Measurements from ENCODE around the gene WNT8B. TPM values are rescaled to one million over a fixed set of nuclear protein-coding genes. Genes with fewer than 3 reads are reported as not detected.
A peak's percentile ranks its signal among the peaks of the same experiment; 100 is the strongest.

WNT8B gene
- total and polyA plus RNA-seq, 2 of the 13 experiments (the other 11 are each of a cell fraction or from before 2014, with no cell fraction given), result 0.07 to 0.20 TPM

GRCh38 chr10:100481462-100482081 lies 18.8 kb downstream of the WNT8B start (continued):
- TF ChIP-seq, protein P1, sequence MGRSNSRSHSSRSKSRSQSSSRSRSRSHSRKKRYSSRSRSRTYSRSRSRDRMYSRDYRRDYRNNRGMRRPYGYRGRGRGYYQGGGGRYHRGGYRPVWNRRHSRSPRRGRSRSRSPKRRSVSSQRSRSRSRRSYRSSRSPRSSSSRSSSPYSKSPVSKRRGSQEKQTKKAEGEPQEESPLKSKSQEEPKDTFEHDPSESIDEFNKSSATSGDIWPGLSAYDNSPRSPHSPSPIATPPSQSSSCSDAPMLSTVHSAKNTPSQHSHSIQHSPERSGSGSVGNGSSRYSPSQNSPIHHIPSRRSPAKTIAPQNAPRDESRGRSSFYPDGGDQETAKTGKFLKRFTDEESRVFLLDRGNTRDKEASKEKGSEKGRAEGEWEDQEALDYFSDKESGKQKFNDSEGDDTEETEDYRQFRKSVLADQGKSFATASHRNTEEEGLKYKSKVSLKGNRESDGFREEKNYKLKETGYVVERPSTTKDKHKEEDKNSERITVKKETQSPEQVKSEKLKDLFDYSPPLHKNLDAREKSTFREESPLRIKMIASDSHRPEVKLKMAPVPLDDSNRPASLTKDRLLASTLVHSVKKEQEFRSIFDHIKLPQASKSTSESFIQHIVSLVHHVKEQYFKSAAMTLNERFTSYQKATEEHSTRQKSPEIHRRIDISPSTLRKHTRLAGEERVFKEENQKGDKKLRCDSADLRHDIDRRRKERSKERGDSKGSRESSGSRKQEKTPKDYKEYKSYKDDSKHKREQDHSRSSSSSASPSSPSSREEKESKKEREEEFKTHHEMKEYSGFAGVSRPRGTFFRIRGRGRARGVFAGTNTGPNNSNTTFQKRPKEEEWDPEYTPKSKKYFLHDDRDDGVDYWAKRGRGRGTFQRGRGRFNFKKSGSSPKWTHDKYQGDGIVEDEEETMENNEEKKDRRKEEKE (IDR thresholded peaks at IDR 0.05), result no peak
- TF ChIP-seq FOXC1 (CRISPR knock-in tag; IDR thresholded peaks at IDR 0.05; ENCODE audit: borderline replicate concordance), result 0 out of 2 replicates have a peak, but pooled peaks have one; percentile 48
- TF ChIP-seq ATF1 (CRISPR knock-in tag; IDR thresholded peaks at IDR 0.05), result peak; percentile 95
- TF ChIP-seq MIER3 (CRISPR knock-in tag; IDR thresholded peaks at IDR 0.05; ENCODE audit: borderline replicate concordance), result no peak
- no peak for TF ChIP-seq POLR2AphosphoS2 (IDR thresholded peaks at IDR 0.05; ENCODE audit: low read depth, low read length)
- no peak for TF ChIP-seq TAF15 (IDR thresholded peaks at IDR 0.05; ENCODE audit: low read depth, low read length, poor library complexity, severe bottlenecking)
- peak; percentile 33 for TF ChIP-seq ZNF781 (CRISPR knock-in tag; IDR thresholded peaks at IDR 0.05; ENCODE audit: borderline replicate concordance, not compliant biosample characterization)
- TF ChIP-seq, protein P2, sequence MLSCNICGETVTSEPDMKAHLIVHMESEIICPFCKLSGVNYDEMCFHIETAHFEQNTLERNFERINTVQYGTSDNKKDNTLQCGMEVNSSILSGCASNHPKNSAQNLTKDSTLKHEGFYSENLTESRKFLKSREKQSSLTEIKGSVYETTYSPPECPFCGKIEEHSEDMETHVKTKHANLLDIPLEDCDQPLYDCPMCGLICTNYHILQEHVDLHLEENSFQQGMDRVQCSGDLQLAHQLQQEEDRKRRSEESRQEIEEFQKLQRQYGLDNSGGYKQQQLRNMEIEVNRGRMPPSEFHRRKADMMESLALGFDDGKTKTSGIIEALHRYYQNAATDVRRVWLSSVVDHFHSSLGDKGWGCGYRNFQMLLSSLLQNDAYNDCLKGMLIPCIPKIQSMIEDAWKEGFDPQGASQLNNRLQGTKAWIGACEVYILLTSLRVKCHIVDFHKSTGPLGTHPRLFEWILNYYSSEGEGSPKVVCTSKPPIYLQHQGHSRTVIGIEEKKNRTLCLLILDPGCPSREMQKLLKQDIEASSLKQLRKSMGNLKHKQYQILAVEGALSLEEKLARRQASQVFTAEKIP (CRISPR knock-in tag; IDR thresholded peaks at IDR 0.05; ENCODE audit: borderline replicate concordance), result no peak
- 0 out of 2 replicates have a peak, but pooled peaks have one; percentile 26 for TF ChIP-seq SAP130 (CRISPR knock-in tag; IDR thresholded peaks at IDR 0.05; ENCODE audit: low read depth)
- no peak for TF ChIP-seq ZNF3 (CRISPR knock-in tag; IDR thresholded peaks at IDR 0.05)
- TF ChIP-seq NFATC3 (CRISPR knock-in tag; IDR thresholded peaks at IDR 0.05), result no peak
- peak; percentile 51 for TF ChIP-seq SRSF1 (optimal IDR thresholded peaks at IDR 0.05; ENCODE audit: low read depth, low read length)
- TF ChIP-seq, protein P3, sequence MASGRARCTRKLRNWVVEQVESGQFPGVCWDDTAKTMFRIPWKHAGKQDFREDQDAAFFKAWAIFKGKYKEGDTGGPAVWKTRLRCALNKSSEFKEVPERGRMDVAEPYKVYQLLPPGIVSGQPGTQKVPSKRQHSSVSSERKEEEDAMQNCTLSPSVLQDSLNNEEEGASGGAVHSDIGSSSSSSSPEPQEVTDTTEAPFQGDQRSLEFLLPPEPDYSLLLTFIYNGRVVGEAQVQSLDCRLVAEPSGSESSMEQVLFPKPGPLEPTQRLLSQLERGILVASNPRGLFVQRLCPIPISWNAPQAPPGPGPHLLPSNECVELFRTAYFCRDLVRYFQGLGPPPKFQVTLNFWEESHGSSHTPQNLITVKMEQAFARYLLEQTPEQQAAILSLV (CRISPR knock-in tag; IDR thresholded peaks at IDR 0.05; ENCODE audit: borderline replicate concordance), result no peak
- TF ChIP-seq ZNF564 (CRISPR knock-in tag; IDR thresholded peaks at IDR 0.05), result no peak
- no peak for TF ChIP-seq GABPA (IDR thresholded peaks at IDR 0.05; ENCODE audit: low read depth, low read length)
- no peak for TF ChIP-seq GABPA (CRISPR knock-in tag; IDR thresholded peaks at IDR 0.05; ENCODE audit: low read depth)
- TF ChIP-seq HHEX (CRISPR knock-in tag; IDR thresholded peaks at IDR 0.05), result no peak
- TF ChIP-seq ZNF121 (CRISPR knock-in tag; IDR thresholded peaks at IDR 0.05), result no peak
- TF ChIP-seq SMARCE1 (IDR thresholded peaks at IDR 0.05; ENCODE audit: borderline replicate concordance), result no peak
- TF ChIP-seq ZNF550 (CRISPR knock-in tag; IDR thresholded peaks at IDR 0.05; ENCODE audit: borderline replicate concordance), result no peak
- TF ChIP-seq TOPORS (CRISPR knock-in tag; IDR thresholded peaks at IDR 0.05), result no peak
- TF ChIP-seq ZNF616 (CRISPR knock-in tag; IDR thresholded peaks at IDR 0.05; ENCODE audit: low read depth), result no peak
- TF ChIP-seq, protein P4, sequence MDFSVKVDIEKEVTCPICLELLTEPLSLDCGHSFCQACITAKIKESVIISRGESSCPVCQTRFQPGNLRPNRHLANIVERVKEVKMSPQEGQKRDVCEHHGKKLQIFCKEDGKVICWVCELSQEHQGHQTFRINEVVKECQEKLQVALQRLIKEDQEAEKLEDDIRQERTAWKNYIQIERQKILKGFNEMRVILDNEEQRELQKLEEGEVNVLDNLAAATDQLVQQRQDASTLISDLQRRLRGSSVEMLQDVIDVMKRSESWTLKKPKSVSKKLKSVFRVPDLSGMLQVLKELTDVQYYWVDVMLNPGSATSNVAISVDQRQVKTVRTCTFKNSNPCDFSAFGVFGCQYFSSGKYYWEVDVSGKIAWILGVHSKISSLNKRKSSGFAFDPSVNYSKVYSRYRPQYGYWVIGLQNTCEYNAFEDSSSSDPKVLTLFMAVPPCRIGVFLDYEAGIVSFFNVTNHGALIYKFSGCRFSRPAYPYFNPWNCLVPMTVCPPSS (IDR thresholded peaks at IDR 0.05), result no peak
- no peak for TF ChIP-seq NCOA5 (CRISPR knock-in tag; IDR thresholded peaks at IDR 0.05)
- no peak for TF ChIP-seq ONECUT2 (CRISPR knock-in tag; IDR thresholded peaks at IDR 0.05)
- TF ChIP-seq ZSCAN25 (CRISPR knock-in tag; IDR thresholded peaks at IDR 0.05), result no peak

Measured in HepG2 (cell line).